ENCODE results near the gene CDH19.

CDH19 gene

GRCh38 chr18:66638856-66639629, 35.2 kb upstream of the CDH19 start:
- no peak overlapping the region for H3K4me3 ChIP-seq (ENCODE audit: low read depth, low read length)
- TF ChIP-seq, protein P1, sequence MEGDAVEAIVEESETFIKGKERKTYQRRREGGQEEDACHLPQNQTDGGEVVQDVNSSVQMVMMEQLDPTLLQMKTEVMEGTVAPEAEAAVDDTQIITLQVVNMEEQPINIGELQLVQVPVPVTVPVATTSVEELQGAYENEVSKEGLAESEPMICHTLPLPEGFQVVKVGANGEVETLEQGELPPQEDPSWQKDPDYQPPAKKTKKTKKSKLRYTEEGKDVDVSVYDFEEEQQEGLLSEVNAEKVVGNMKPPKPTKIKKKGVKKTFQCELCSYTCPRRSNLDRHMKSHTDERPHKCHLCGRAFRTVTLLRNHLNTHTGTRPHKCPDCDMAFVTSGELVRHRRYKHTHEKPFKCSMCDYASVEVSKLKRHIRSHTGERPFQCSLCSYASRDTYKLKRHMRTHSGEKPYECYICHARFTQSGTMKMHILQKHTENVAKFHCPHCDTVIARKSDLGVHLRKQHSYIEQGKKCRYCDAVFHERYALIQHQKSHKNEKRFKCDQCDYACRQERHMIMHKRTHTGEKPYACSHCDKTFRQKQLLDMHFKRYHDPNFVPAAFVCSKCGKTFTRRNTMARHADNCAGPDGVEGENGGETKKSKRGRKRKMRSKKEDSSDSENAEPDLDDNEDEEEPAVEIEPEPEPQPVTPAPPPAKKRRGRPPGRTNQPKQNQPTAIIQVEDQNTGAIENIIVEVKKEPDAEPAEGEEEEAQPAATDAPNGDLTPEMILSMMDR (IDR thresholded peaks at IDR 0.05; ENCODE audit: low read depth, low read length) = no peak

- no peak overlapping the region for H3K4me3 ChIP-seq (ENCODE audit: low read depth, low read length)
- TF ChIP-seq, protein P1 (IDR thresholded peaks at IDR 0.05; ENCODE audit: low read depth, low read length) = no peak
These were observed 31.5 kb upstream of the CDH19 start for GRCh38 chr18:66635342-66635741.

GRCh38 chr18:66632756-66633155, 28.9 kb upstream of the CDH19 start:
- TF ChIP-seq, protein P1 (IDR thresholded peaks at IDR 0.05; ENCODE audit: low read depth, low read length) = no peak
- H3K4me3 ChIP-seq (ENCODE audit: low read depth, low read length) = no peak overlapping the region

DNA sequence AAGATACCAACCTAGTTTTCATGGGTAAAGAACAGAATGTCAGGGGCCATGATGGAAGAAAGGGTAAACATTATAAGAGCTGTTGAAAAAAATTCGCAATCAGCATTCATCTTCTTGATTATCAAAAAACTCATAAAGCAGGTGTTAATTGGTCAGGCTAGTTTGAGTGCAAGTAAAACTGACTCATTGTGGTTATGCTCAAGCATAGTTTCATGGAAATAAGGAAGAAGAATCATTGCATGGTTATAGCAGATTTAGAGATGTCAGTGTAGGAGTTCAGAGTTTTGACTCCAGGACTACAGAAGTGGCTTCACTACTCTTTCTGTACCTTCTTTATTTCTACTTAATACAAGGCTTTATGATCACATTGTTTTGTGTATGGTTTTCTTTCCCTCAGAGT, 26.9 kb upstream of the CDH19 start:
- no peak overlapping the region for H3K4me3 ChIP-seq (ENCODE audit: low read depth, low read length)
- TF ChIP-seq, protein P1 (IDR thresholded peaks at IDR 0.05; ENCODE audit: low read depth, low read length) = no peak

DNA sequence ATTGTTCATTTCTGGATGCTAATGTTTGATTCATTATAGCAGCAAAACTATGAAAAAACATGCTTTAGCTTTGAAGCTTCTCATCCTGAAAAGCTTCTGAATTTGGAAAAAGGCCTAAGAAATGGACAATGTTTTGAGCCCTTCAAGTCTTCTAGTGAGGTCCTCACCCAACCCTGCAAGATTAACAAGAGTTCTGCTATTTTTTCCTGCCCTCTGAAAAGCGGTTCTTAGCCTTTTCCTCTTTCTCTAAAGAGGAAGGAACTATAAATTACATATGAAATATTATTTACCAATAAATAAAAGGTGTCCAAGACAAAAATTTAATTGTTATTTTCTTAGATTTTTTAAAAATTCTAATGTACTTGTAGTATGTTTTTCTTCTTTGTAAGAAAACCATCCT, 19.9 kb upstream of the CDH19 start:
- TF ChIP-seq, protein P1 (IDR thresholded peaks at IDR 0.05; ENCODE audit: low read depth, low read length) = no peak
- no peak overlapping the region for H3K4me3 ChIP-seq (ENCODE audit: low read depth, low read length)

GRCh38 chr18:66621816-66622576, 18.1 kb upstream of the CDH19 start:
- no peak overlapping the region for H3K4me3 ChIP-seq (ENCODE audit: low read depth, low read length)

More at GRCh38 chr18:66621816-66622576, 18.1 kb upstream of the CDH19 start:
- TF ChIP-seq, protein P1 (IDR thresholded peaks at IDR 0.05; ENCODE audit: low read depth, low read length) = no peak
